K562 (cell line): ENCODE data around the gene WFIKKN1. TPM values are rescaled to one million over a fixed set of nuclear protein-coding genes. Genes with fewer than 3 reads are reported as not detected.

Source experiments
- BCOR ChIP-seq: fragments of 450-650 bp; IDR thresholded peaks from 2 replicates; pipeline ENCODE4 v1.6.1; 2016
- CBX1 ChIP-seq: sonication (generic); IDR thresholded peaks from 2 replicates; pipeline ENCODE4 v1.6.1; 2016; ENCODE audit warnings: antibody characterized with exemption, low read depth, mild to moderate bottlenecking
- CBX5 ChIP-seq: IDR thresholded peaks from 2 replicates; pipeline ENCODE4 v1.6.1; 2014; ENCODE audit warnings: low read depth, borderline replicate concordance
- CHD7 ChIP-seq: fragments of 200-600 bp; sonication (generic); IDR thresholded peaks from one replicate; pipeline ENCODE4 v1.6.1; 2012; ENCODE audit warnings: mild to moderate bottlenecking, low read depth, low read length, inconsistent platforms
- CREM ChIP-seq: IDR thresholded peaks from 2 replicates; pipeline ENCODE4 v1.6.1; 2014; ENCODE audit warnings: antibody characterized with exemption, low read depth
- GTF2E2 ChIP-seq: fragments of 200-800 bp; sonication (Bioruptor generic); IDR thresholded peaks from 2 replicates; pipeline ENCODE4 v1.6.1; 2016; ENCODE audit warnings: missing genetic modification characterization, missing compliant biosample characterization
- HMG20B ChIP-seq: fragments of 250-450 bp; sonication (Bioruptor Pico); IDR thresholded peaks from 2 replicates; pipeline ENCODE4 v1.5.0; 2021; ENCODE audit warnings: mild to moderate bottlenecking
- JUND ChIP-seq, 2 experiments: IDR thresholded peaks; 2 replicates in 1 of 2; 3 replicates in 1 of 2; pipeline ENCODE4 v1.6.1; 2011; ENCODE audit warnings: borderline replicate concordance in 2 of 2, low read depth in 2 of 2, low read length in 2 of 2, improper control_type of control experiment in 1 of 2, missing biosample characterization in 1 of 2, missing genetic modification characterization in 1 of 2, missing genetic modification reagents in 1 of 2
- PRPF4 ChIP-seq: fragments of 200-400 bp; formaldehyde crosslinking; IDR thresholded peaks from one replicate; pipeline ENCODE4 v1.6.1; 2017; ENCODE audit warnings: low read length, low read depth, mild to moderate bottlenecking; ENCODE audit not compliant: insufficient read depth, poor library complexity, severe bottlenecking
- SAFB ChIP-seq: fragments of 200-400 bp; formaldehyde crosslinking; IDR thresholded peaks from 2 replicates; pipeline ENCODE4 v1.6.1; 2017; ENCODE audit warnings: low read depth, low read length, borderline replicate concordance
- SRF ChIP-seq, 2 experiments: fragments of 250-450, 450-650 bp in 1 of 2; sonication (Bioruptor Pico) in 1 of 2; sonication (generic) in 1 of 2; formaldehyde crosslinking; IDR thresholded peaks; 2 replicates each; pipeline versions ENCODE4 v1.5.0 to v1.5.1; 2020 to 2022; ENCODE audit warnings: mild to moderate bottlenecking in 1 of 2, missing genetic modification reagents in 1 of 2
- TAL1 ChIP-seq: fragments of 450-650 bp; IDR thresholded peaks from 2 replicates; pipeline ENCODE4 v1.6.1; 2016; ENCODE audit warnings: mild to moderate bottlenecking
- TEAD1 ChIP-seq, 2 experiments: fragments of 450-650 bp in 1 of 2; sonication (generic) in 1 of 2; formaldehyde crosslinking; IDR thresholded peaks; 2 replicates each; pipeline versions ENCODE4 v1.4.0 to v1.8.0; 2020 to 2022; ENCODE audit warnings: mild to moderate bottlenecking in 2 of 2, missing genetic modification reagents in 1 of 2
- TGIF2 ChIP-seq: sonication (generic); formaldehyde crosslinking; IDR thresholded peaks from 2 replicates; pipeline ENCODE4 v1.8.1; 2022; ENCODE audit warnings: mild to moderate bottlenecking, missing genetic modification reagents, moderate library complexity
- ZBTB8A ChIP-seq: fragments of 450-650 bp; IDR thresholded peaks from 2 replicates; pipeline ENCODE4 v1.6.1; 2018; ENCODE audit warnings: mild to moderate bottlenecking, moderate library complexity; ENCODE audit not compliant: partially characterized antibody
- ZNF134 ChIP-seq: fragments of 250-450 bp; sonication (Bioruptor Pico); conservative IDR thresholded peaks from 2 replicates; pipeline ENCODE4 v1.4.0; 2020
- ZNF589 ChIP-seq: fragments of 200-800 bp; sonication (Bioruptor generic); IDR thresholded peaks from 2 replicates; pipeline ENCODE4 v1.6.1; 2016; ENCODE audit warnings: low read depth, missing genetic modification characterization, missing compliant biosample characterization
- polyA plus RNA-seq, 8 experiments: library from polyadenylated mRNA; depleted of rRNA in 4 of 8; stranded (reverse) in 5 of 8; unstranded in 3 of 8; fragments of >200 nt; fragmentation: Nextera tagmentation in 2 of 8; fragmentation: Illumina TruSeq in 1 of 8; extraction: Ambion mirVana in 2 of 8; extraction: Trizol in 1 of 8; gene quantifications; 2 replicates each; pipeline versions ENCODE4 v1.2.1 to v1.2.3, GENCODE V29; 2011 to 2014; ENCODE audit warnings: inconsistent platforms in 1 of 8, missing spikeins in 1 of 8
- total RNA-seq, 7 experiments: library from RNA; depleted of rRNA in 6 of 7; stranded (reverse); fragments of >200 nt in 6 of 7; fragmentation: Illumina TruSeq in 2 of 7; extraction: Trizol in 2 of 7; gene quantifications; 2 replicates each; pipeline versions ENCODE4 v1.2.1 to v1.2.3, GENCODE V29; 2011 to 2021; ENCODE audit warnings: low replicate concordance in 1 of 7

WFIKKN1 gene
- total and polyA plus RNA-seq, 9 of the 15 experiments (the other 6 are each of a cell fraction or from before 2014, with no cell fraction given) = 0.14 to 1.1 (median 0.50) TPM; not detected in 4

- no peak for TF ChIP-seq CHD7
- no peak for TF ChIP-seq TAL1
- 0 out of 2 replicates have a peak, but pooled peaks have one; percentile 51 for TF ChIP-seq SAFB
- TF ChIP-seq ZNF589 (CRISPR knock-in tag) = no peak
- TF ChIP-seq CREM = peak; percentile 50; the same call in 1 of the 2 replicates
- TF ChIP-seq SRF (CRISPR knock-in tag; IDR thresholded peaks at IDR 0.05) = peak in 1 of 2 experiments; percentile 65; a peak in 2 of 4 replicates
- TF ChIP-seq HMG20B (CRISPR knock-in tag) = no peak
- TF ChIP-seq CBX5 = no peak
- no peak for TF ChIP-seq PRPF4
- TF ChIP-seq TGIF2 (CRISPR knock-in tag) = no peak
- TF ChIP-seq ZNF134 (CRISPR knock-in tag) = no peak
- no peak for TF ChIP-seq TEAD1 (CRISPR knock-in tag; IDR thresholded peaks at IDR 0.05)
- no peak for TF ChIP-seq ZBTB8A
- peak; percentile 6; the same call in 1 of the 2 replicates for TF ChIP-seq JUND (IDR thresholded peaks at IDR 0.05; ENCODE audit: borderline replicate concordance, low read depth, low read length)
- TF ChIP-seq JUND (tag; IDR thresholded peaks at IDR 0.05; ENCODE audit: borderline replicate concordance, low read depth, low read length) = peak; percentile 30; the same call in 1 of the 3 replicates
- no peak for TF ChIP-seq BCOR
- no peak for TF ChIP-seq GTF2E2 (tag)
- 0 out of 2 replicates have a peak, but pooled peaks have one; percentile 54 for TF ChIP-seq CBX1
Measured at GRCh38 chr16:660459-661183, 29.8 kb downstream of the WFIKKN1 start (continued).
